Measurements from ENCODE around the gene DST.
"Not testable (repeated sequence)": the region's sequence is repeated elsewhere in the genome, so short reads cannot be mapped to it uniquely, and the experiment has no call there.

Gene DST

DNA sequence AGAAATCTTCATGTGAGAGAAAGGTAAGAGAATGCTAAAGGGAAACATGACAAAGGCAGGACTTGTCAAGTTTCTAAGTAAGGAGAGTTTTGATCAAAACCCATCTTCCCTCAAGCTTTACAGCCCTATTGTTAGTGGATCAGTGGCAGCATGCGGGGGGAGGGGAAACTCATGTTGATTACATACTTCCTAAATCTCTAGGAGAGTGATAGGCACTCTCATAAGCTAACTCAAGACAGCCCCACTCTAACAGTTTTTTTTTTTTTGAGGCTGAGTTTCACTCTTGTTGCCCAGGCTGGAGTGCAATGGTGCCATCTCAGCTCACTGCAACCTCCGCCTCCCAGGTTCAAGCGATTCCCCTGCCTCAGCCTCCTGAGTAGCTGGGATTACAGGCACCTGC lies 18.6 kb upstream of the DST start:
- not testable (repeated sequence) for DNase-seq

DNA sequence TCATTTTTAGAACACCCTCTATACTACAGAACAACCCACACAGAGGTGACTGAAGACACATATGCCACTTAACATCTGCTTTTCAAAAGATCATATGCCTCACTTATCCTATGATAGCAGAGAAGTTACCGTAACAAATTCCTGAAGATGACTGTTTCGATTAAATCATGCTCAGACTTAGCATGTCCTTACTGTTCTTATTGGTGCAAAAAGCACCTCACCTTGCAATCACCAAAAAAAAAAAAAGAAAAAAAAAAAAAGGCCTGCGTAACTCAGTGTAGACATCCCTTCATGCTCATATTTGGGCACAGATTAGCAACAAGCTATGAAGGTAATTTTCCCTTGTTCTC lies 17.7 kb upstream of the DST start:
- DNase-seq: no peak

DNA sequence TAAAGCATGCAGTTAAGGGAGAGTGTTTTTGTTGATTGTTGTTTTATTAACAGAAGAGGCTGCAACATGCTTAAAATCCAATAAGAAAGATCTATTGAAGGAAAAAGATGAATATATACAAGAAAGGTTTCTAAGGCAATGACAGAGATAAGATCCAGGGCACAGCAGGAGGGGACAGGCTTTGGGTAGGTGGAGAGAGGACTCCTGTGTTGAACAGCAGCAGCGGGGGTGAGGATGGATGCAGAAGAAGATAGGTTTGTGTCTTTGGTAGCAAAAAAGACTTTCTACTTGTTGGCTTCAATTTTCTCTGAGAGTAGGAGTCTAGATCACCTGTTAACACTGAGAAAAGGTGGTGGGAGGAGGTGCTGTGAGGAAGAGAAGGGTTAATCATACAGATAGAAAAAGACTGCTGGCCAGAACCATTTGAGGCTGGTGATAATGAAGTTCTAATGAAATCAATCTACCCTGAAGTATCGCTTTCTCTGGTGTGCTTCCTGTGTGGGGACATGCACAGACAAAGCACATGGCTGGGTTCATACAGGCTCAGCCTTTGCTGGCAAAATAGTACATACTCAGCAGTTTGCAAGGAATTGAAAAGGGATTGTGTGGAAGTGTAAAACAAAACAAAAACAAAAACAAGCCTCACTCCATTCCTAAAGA lies 17.2 kb upstream of the DST start:
- DNase-seq: no peak

DNA sequence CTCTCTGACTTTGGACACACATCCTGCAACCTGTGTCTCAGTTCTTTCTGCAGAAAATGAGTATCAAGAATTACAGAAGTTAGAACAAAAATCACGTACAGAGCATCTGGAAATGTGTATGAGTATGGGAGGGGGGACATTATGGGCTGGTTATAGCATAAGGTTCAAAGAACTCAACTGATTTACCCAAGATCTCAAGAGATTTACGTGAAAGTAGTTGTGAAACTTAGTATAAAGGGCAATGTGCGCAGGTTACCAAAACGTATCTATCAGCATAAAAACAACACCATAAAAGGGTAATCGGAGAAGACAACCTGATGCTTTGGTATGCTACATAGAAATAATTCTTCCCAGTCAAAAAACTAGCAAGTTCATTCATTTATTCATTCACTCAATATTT lies 15.6 kb upstream of the DST start:
- DNase-seq: no peak

DNA sequence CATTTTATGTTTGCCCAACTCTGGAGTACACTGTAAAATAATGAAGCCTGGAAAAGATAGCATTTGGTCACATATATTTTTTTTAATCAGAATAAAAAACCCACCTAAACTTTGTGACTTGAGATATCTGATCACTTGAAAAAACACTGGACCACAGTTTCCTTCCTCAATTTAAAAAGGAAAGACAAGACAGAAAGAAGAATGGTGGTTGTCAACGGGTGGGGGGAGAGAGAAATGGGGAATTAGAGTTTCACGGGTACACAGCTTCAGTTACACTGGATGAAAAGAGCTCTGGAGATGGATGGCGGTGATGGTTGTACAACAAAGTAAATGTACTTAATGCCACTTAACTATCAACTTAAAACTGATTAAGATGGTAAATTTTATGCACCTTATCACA lies 14.7 kb upstream of the DST start:
- DNase-seq: no peak

DNA sequence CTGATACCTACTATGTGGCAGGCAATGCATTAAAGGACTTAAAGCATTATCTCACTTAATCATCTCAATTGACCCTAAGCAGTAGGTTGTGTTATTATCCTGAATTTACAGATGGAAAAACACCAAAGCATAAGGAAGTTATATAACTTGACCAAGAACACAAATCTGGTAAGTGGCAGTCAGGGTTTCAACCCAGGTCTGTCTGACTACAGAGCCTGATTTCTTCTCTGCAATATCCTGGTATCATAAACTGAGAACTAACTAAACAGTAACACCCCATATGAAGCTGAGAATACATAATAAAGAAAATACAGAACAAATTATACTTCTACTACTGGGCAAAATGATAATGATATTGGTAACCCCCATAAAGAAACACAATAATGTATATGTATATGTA lies 13.8 kb upstream of the DST start:
- DNase-seq: no peak

DNA sequence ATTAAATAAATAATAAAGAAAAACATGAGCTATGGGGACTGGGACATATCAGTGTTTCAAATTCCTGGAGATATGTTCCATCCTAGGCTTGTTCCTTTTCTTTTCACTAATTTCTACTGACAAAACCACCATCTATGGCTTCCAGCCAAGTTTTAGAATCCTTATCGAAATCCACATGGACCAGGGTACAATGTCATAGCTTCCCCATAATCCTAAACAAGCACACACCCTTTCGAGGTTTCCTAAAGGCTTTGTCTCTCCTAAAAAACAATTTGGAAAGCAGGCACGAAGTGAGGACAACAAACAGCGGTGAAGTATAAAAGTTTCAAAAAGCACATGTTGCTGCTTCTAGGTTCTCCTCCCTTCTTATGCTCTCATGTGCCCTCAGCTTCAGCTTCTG lies 13.3 kb upstream of the DST start:
- DNase-seq: no peak

DNA sequence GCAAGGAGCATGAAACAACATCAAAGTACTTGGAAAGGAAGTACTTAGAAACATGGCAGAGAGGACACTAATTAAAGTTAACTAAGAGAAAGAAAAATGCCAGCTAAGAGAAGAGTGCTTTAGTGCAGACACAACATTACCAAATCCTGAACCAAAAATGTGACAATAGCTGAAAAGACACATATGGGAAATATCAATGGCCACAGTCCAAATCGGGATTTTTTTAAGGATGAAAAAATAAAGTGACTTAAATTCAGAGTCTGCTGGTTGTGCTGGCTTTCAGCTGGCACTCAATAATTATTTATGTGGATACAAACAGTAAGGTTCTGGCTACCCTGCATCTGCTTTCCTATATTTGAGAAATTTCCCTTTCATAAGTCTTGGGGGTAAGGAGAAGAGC lies 12.6 kb upstream of the DST start:
- no peak for DNase-seq

DNA sequence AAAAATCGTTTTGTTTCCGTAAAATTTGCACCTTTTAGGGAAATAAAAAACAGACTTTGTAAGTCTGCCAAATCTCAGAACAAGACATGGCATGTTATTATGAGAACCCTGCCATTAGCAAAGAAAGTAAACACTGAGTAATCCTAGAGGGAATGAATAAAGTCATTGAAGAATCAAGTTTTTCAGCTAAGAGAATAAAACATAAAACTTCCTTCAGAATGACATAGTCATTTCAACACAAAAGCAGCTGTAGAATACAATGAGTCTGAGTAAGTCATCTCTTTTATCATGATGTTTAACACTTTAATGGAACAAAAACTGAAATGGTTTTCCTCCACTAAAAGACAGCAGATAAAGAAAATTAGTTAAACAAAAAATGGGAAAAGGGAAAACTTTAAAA lies 10.3 kb upstream of the DST start:
- DNase-seq: no peak

DNA sequence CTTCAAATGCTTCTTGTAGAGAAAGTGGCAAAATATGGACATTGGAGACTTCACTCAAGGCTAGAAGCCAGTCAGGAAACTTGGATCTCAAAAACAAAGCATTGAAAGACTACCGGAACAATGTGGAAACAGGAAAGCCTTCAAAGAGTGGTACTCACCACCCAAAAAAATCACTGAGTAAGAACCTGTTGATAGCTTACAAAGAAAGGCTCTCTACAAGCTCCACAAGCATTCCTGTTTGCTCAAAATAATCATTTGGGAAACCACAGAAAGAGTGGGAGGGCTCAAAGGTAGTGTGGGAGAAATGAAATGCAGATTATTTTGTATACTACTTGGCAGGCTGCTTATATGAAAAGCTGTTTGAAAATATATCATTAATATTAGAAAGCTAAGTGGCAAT lies 9.5 kb upstream of the DST start:
- DNase-seq: no peak

DNA sequence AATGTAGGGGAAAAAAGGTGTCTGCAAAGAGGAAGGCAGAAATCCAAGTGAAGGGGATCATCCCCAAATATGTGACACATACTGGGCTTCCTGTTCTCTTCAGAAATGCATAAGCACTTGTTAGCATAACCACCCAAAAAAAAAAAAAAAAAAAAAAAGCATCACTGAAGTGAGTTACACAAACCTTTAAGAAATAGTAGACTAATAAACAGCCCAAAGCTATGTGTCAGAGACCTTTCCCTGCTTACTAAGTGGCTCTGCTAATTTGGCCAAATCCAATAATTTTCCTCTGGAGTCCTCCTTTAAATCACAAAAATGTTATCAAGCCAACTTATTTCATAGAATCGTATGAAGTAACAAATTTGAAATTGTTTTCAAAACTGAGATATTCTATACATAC lies 7.5 kb upstream of the DST start:
- DNase-seq: no peak

DNA sequence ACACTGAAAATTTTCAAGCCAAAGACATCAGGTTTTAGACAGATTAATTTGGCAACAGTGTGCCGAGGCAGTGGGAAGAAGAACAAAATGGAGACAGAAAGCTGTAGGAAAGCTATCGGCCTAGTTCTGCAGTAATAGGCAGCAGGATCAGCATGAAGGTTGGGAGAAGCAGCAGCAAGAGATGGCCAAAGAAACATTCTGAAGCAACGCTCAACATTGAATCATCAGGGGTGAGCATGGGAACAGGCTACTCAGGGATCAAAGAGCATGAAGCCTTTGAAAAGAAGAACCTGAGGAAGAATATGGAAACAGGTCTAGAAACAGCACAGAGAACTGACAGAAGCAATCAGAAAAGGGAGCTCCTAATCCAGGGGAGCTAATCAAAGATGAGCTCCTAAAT lies 7.1 kb upstream of the DST start:
- DNase-seq: no peak

DNA sequence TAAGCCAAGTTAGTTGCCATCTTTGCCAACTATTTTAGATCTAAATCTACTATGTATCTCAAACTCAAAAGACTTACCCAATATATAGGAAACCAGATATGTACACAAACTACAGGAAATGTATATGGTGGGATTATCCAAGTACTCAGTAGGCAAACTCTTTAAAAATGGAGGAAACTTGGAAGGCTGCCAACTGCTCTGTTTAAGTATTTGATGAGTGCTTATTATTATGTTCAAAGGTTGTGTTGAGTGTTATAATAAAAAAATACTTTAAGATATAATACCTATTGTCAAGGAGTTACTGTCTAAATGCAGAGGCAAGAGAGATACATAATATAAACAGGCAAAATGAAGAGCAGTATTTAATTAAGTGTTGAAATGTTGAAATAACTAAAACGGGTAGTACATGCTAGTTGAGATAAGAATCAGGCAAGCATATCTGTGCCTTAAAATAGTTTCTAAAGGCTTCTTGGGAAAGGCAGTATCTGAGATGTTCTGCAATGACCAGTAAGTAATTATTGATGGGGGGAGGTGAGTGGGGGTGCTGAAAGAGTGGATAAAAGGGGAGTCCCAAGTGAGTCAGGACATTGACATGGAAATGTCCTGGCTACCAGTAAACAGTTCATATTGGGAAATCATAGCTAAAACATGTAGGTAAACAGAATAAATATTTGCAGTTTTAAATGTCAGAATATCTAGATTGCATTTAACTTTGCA lies 6.5 kb upstream of the DST start:
- DNase-seq: peak; percentile 50

DNA sequence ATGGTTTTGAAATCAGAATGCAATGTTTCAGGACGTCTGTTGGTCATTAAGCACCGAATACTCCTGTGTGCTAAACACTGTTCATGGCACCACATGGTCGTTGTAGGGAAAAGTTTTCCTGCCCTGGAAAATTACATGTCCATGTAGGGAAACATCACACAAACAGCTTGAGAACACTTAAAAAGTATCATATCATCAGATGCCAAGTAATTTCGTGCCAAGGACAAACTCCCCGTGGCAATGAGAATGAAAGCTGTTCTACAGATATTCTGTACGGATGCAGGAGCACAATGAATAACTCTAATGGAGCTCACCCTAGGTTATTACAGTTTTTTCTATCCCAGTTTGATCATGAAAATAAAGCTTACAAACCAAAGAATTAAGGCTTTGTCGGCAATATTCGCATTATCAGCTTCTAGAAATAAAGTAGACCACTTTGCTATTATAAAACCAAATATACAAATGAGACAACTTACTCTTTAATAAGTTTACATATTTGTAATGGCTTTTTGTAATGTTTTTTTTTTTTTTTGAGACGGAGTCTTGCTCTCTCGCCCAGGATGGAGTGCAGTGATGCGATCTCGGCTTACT lies 4.6 kb upstream of the DST start:
- no peak for DNase-seq

DNA sequence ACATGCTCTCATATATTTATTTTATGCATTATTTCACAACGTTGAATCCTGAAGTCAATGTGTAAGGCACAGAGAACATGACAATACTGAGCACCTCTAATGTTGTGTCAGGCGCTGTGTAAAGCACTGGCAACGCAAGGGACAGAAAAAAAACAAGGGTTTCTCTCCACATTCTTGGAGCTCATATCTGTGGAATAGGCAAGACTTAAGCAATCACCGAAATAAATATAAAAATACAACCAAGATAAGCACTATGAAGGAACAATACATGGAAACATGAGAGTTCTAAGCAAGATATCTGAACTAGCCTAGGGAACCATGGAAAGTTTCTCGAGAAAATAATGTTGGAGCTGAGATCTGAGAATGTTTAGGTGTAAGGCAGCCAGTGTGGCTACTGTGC lies 1.7 kb upstream of the DST start:
- no peak for DNase-seq

DNA sequence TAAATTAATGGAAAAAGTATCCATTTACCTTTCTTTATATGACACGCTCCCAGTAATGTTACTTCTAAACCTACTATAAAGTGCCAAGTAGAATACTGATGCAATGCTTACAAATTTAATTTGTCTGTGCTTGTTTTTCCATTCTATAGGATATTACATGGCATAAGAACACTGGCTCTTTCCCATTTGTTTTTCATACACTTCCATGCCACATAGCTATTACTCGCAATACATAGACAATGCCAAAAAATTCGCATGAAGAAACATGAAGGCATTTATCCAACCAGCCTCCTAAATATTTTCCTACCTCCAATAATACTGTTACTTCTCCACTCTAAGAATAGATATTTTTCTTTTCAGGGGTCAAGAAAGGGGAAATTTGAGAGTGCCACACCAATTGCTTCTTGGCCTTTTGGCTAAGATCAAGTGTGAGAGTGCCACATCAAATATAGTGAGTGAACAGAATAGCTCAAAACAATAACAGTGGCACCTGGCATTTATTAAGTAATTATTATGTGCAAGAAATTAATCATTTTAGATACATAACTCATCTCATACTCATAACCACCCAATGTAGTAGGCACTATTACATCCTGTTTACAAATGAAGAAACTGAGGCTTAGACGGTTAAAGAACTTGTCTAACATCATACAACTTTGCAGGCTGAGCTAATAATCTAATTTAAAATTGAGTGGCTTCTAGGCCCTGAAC lies 845 bp upstream of the DST start:
- no peak for DNase-seq

DNA sequence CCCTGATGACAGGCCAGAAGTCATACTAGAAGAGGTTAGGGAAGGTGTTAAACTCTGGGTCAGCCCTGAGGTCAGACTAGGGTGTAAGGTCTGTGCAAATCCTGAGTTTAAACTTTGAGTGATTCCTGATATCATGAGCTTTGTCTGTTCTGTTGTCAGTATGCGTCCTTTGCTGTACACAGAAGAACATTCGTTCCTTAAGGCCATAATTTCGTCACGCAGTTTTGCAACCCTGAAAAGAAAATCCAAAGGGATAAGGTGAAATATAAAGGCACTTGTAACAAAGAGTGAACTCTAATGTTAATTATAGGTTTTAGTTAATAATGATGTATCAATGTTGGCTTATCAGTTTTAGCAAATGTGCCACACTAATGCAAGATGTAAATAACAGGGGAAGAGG lies 2.3 kb downstream of the DST start:
- no peak for DNase-seq

DNA sequence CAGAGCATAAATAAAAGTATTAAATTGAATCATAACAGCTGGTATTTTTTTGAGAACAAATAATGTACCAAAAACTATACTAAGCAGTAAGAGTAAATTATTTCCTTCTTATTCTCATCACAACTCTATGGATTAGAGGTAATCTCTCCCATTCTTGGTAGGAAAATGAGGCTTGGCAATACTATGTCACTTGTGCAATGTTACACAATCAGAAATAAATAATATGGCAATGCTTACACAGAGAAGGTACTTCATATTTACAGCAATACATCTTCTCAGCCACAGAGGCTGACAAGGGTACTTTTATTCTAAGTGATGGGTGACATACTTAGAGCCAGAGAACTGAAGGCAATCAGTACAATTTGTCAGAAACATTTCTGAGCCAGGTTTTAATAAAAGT lies 3.9 kb downstream of the DST start:
- DNase-seq: no peak

DNA sequence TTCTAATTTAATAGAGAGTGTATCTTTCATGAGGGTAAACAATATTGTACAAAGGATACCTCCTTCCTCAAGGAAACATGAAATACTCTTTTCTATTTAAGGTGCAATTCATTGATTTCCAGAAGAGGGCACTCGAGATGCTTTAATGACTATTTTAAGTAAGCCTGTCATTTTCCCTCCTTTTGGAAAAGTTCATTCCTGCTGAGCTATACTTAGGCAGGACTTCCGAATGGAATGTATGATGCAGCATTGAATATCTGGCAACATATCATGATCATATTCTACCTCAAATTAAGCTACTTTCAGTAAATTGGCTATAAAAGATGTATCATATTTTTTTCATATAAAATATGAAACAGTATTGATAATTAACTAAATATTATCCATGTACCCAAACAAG lies 5.0 kb downstream of the DST start:
- peak; percentile 45 for DNase-seq

DNA sequence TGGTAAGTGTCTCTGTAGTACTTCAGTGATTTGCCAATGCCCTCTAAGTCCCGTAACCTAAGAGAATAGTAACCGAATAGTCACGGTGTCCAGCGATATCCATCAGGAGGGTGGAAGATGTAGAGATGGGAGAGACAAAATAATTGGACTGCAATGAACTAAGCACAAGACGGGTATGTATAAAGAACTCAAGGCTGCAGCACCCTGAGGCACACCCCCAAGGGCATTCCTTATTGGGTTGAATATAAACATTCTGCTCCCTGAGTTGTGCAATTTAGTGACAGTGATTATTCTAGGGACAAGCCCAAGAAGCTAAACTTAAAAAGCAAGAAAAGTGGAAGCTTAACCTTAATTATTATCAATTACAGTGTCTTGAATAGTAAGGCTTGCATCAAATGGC lies 14.6 kb downstream of the DST start:
- no peak for DNase-seq

DNA sequence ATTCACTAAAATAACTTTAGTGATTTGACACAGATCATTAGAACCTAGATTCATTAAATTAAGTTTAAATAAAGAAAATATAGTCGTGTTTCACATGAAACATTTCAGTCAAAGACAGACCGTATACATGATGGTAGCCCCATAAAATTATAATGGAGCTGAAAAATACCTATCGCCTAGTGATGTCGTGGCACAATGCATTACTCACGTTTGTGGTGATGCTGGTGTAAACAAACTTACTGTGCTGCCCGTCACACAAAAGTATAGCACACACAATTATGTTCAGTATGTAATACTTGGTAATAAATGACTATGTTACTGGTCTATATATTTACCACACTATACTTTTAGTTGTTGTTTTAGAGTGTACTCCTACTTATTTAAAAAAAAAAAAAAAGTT lies 17.3 kb downstream of the DST start:
- no peak for DNase-seq

DNA sequence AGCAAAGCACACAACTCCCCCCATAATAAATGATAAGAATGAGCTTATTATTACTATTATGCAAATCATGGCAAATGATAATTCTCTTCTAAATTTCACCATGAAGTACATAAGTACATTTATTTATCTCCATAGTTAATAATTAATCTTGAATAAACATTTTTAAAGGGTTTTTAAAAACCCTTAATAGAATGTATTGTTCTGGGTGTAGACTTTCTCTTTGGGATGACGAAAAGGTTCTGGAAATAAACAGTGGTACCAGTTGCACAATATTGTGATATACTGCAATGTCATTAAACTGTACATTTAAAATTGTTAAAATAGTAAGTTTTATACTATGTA lies 18.0 kb downstream of the DST start:
- DNase-seq: no peak

DNA sequence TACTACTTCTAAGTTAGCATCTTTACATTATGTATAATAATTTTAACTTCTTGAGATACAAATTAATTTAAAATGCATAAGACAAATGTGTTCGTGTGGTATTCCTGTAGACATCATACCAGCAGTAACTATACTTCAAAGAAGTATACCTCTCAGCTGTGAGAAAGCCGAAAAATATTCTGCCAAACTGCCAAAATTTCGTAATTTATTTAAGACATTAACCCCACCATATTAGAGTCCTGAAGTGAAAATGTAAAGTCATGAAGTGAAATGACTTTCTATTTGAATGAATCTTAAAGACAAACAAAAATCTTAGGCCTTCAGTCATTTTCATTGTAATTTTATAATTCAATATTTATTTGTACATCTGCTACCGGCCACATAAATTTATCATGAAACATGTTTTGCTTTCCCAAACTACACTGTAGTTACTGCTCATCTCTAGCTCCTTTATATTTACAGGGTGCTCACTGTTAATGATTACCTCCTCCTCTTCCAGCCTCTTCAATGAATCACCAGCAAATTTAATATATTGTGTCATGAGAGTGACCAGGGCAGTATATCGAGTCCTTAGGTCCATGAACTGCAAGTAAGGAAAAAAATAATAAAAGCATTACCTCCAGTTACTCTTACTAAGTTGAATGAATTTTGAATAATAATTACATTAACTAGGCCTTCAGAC lies 18.5 kb downstream of the DST start:
- no peak for DNase-seq
